ENCODE results near the gene MTCH2. TPM values are rescaled to one million over a fixed set of nuclear protein-coding genes. Genes with fewer than 3 reads are reported as not detected.

MTCH2 gene
- total RNA-seq, 1 experiment from 2014 or later, result 160 TPM

DNA sequence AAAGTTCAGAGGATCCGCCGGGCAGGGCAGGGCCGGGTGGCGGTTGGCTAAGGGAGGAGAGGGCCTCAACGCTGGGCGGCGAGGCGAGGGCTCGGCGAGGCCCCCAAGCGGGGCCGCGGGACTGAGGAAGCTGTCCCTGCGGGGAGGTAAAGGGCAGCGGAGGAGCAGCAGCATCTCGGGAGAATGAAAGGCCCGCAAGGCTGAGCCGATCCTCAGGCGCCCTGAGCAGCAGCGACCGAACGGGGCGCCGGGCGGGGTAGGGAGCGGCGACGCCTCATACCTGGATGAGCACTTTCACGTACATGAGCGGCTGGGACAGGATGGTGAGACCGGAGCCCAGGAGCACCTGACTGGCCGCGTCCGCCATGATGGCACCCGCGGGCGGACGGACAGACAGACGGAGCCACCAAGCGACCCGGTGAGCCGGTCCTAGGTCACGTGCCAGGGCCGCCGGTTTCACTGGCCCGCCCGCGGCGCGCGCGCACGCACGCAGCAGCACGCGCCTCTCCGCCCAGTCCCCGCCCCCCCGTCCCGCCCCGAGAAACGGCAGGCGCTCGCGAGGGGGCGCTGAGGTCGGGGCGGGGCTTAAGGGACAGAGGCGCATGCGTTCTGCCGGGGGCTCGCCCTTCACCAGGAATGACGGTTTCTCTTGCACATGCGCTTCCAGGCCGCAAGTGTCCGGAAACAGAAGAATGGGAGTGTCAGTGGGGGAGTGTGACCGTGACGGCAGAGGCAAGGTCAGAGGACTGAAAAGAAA lies at the start of gene MTCH2 (continued):
- TF ChIP-seq, protein P1, sequence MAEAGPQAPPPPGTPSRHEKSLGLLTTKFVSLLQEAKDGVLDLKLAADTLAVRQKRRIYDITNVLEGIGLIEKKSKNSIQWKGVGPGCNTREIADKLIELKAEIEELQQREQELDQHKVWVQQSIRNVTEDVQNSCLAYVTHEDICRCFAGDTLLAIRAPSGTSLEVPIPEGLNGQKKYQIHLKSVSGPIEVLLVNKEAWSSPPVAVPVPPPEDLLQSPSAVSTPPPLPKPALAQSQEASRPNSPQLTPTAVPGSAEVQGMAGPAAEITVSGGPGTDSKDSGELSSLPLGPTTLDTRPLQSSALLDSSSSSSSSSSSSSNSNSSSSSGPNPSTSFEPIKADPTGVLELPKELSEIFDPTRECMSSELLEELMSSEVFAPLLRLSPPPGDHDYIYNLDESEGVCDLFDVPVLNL (CRISPR knock-in tag; IDR thresholded peaks at IDR 0.05; ENCODE audit: borderline replicate concordance, low read depth), result peak; percentile 37; the same call in 1 of the 2 replicates
- TF ChIP-seq, protein P2, sequence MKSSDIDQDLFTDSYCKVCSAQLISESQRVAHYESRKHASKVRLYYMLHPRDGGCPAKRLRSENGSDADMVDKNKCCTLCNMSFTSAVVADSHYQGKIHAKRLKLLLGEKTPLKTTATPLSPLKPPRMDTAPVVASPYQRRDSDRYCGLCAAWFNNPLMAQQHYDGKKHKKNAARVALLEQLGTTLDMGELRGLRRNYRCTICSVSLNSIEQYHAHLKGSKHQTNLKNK (CRISPR knock-in tag; IDR thresholded peaks at IDR 0.05), result no peak
- TF ChIP-seq ZNF138 (CRISPR knock-in tag; conservative IDR thresholded peaks at IDR 0.05), result no peak
- TF ChIP-seq, protein P3, sequence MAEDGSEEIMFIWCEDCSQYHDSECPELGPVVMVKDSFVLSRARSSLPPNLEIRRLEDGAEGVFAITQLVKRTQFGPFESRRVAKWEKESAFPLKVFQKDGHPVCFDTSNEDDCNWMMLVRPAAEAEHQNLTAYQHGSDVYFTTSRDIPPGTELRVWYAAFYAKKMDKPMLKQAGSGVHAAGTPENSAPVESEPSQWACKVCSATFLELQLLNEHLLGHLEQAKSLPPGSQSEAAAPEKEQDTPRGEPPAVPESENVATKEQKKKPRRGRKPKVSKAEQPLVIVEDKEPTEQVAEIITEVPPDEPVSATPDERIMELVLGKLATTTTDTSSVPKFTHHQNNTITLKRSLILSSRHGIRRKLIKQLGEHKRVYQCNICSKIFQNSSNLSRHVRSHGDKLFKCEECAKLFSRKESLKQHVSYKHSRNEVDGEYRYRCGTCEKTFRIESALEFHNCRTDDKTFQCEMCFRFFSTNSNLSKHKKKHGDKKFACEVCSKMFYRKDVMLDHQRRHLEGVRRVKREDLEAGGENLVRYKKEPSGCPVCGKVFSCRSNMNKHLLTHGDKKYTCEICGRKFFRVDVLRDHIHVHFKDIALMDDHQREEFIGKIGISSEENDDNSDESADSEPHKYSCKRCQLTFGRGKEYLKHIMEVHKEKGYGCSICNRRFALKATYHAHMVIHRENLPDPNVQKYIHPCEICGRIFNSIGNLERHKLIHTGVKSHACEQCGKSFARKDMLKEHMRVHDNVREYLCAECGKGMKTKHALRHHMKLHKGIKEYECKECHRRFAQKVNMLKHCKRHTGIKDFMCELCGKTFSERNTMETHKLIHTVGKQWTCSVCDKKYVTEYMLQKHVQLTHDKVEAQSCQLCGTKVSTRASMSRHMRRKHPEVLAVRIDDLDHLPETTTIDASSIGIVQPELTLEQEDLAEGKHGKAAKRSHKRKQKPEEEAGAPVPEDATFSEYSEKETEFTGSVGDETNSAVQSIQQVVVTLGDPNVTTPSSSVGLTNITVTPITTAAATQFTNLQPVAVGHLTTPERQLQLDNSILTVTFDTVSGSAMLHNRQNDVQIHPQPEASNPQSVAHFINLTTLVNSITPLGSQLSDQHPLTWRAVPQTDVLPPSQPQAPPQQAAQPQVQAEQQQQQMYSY (CRISPR knock-in tag; IDR thresholded peaks at IDR 0.05), result no peak
- no peak for TF ChIP-seq RORB (CRISPR knock-in tag; IDR thresholded peaks at IDR 0.05)
- peak; percentile 79; the same call in 1 of the 2 replicates for TF ChIP-seq NFE2L1 (CRISPR knock-in tag; IDR thresholded peaks at IDR 0.05)
- no peak for TF ChIP-seq NR2C2 (CRISPR knock-in tag; IDR thresholded peaks at IDR 0.05)
- TF ChIP-seq NR3C1 (CRISPR knock-in tag; conservative IDR thresholded peaks at IDR 0.05; ENCODE audit: low read depth), result no peak
- TF ChIP-seq, protein P4, sequence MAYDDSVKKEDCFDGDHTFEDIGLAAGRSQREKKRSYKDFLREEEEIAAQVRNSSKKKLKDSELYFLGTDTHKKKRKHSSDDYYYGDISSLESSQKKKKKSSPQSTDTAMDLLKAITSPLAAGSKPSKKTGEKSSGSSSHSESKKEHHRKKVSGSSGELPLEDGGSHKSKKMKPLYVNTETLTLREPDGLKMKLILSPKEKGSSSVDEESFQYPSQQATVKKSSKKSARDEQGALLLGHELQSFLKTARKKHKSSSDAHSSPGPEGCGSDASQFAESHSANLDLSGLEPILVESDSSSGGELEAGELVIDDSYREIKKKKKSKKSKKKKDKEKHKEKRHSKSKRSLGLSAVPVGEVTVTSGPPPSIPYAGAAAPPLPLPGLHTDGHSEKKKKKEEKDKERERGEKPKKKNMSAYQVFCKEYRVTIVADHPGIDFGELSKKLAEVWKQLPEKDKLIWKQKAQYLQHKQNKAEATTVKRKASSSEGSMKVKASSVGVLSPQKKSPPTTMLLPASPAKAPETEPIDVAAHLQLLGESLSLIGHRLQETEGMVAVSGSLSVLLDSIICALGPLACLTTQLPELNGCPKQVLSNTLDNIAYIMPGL (CRISPR knock-in tag; IDR thresholded peaks at IDR 0.05), result peak; percentile 91; the same call in 1 of the 2 replicates
- TF ChIP-seq, protein P5, sequence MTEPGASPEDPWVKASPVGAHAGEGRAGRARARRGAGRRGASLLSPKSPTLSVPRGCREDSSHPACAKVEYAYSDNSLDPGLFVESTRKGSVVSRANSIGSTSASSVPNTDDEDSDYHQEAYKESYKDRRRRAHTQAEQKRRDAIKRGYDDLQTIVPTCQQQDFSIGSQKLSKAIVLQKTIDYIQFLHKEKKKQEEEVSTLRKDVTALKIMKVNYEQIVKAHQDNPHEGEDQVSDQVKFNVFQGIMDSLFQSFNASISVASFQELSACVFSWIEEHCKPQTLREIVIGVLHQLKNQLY (CRISPR knock-in tag; IDR thresholded peaks at IDR 0.05), result peak; percentile 84; the same call in 1 of the 2 replicates
- TF ChIP-seq ZNF232 (CRISPR knock-in tag; IDR thresholded peaks at IDR 0.05), result no peak
- TF ChIP-seq ZNF263 (CRISPR knock-in tag; IDR thresholded peaks at IDR 0.05; ENCODE audit: low read depth), result no peak
- TF ChIP-seq, protein P6, sequence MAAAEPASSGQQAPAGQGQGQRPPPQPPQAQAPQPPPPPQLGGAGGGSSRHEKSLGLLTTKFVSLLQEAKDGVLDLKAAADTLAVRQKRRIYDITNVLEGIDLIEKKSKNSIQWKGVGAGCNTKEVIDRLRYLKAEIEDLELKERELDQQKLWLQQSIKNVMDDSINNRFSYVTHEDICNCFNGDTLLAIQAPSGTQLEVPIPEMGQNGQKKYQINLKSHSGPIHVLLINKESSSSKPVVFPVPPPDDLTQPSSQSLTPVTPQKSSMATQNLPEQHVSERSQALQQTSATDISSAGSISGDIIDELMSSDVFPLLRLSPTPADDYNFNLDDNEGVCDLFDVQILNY (CRISPR knock-in tag; IDR thresholded peaks at IDR 0.05), result peak; percentile 88; the same call in 1 of the 2 replicates
- no peak for TF ChIP-seq PRRX2 (CRISPR knock-in tag; IDR thresholded peaks at IDR 0.05)
- TF ChIP-seq, protein P7, sequence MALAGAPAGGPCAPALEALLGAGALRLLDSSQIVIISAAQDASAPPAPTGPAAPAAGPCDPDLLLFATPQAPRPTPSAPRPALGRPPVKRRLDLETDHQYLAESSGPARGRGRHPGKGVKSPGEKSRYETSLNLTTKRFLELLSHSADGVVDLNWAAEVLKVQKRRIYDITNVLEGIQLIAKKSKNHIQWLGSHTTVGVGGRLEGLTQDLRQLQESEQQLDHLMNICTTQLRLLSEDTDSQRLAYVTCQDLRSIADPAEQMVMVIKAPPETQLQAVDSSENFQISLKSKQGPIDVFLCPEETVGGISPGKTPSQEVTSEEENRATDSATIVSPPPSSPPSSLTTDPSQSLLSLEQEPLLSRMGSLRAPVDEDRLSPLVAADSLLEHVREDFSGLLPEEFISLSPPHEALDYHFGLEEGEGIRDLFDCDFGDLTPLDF (CRISPR knock-in tag; IDR thresholded peaks at IDR 0.05), result 0 out of 2 replicates have a peak, but pooled peaks have one; percentile 50
- TF ChIP-seq JAZF1 (CRISPR knock-in tag; IDR thresholded peaks at IDR 0.05), result no peak
- TF ChIP-seq FOXP1 (CRISPR knock-in tag; IDR thresholded peaks at IDR 0.05; ENCODE audit: borderline replicate concordance), result peak; percentile 95
- TF ChIP-seq, protein P8, sequence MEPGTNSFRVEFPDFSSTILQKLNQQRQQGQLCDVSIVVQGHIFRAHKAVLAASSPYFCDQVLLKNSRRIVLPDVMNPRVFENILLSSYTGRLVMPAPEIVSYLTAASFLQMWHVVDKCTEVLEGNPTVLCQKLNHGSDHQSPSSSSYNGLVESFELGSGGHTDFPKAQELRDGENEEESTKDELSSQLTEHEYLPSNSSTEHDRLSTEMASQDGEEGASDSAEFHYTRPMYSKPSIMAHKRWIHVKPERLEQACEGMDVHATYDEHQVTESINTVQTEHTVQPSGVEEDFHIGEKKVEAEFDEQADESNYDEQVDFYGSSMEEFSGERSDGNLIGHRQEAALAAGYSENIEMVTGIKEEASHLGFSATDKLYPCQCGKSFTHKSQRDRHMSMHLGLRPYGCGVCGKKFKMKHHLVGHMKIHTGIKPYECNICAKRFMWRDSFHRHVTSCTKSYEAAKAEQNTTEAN (CRISPR knock-in tag; IDR thresholded peaks at IDR 0.05), result peak; percentile 91
- no peak for TF ChIP-seq GTF2I (CRISPR knock-in tag; conservative IDR thresholded peaks at IDR 0.05)
- TF ChIP-seq ZNF317 (CRISPR knock-in tag; IDR thresholded peaks at IDR 0.05; ENCODE audit: borderline replicate concordance, low read depth), result 0 out of 2 replicates have a peak, but pooled peaks have one; percentile 37
- peak; percentile 89 for TF ChIP-seq MYBL2 (CRISPR knock-in tag; IDR thresholded peaks at IDR 0.05)
- TF ChIP-seq EMX1 (CRISPR knock-in tag; IDR thresholded peaks at IDR 0.05), result no peak
- TF ChIP-seq TEAD4 (CRISPR knock-in tag; IDR thresholded peaks at IDR 0.05), result peak; percentile 61
- 0 out of 2 replicates have a peak, but pooled peaks have one; percentile 65 for TF ChIP-seq ATF1 (CRISPR knock-in tag; IDR thresholded peaks at IDR 0.05)
- peak; percentile 87 for TF ChIP-seq ETV6 (CRISPR knock-in tag; IDR thresholded peaks at IDR 0.05)
- no peak for TF ChIP-seq NFATC4 (CRISPR knock-in tag; IDR thresholded peaks at IDR 0.05)
- TF ChIP-seq JUN (CRISPR knock-in tag; IDR thresholded peaks at IDR 0.05), result peak; percentile 85; the same call in 1 of the 2 replicates
- TF ChIP-seq, protein P9, sequence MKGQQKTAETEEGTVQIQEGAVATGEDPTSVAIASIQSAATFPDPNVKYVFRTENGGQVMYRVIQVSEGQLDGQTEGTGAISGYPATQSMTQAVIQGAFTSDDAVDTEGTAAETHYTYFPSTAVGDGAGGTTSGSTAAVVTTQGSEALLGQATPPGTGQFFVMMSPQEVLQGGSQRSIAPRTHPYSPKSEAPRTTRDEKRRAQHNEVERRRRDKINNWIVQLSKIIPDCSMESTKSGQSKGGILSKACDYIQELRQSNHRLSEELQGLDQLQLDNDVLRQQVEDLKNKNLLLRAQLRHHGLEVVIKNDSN (CRISPR knock-in tag; IDR thresholded peaks at IDR 0.05), result peak; percentile 95

Measured in WTC11 (cell line).